Activated CD4-positive, alpha-beta T cell treated with anti-CD3 and anti-CD28 coated beads, Interleukin-2, amount 50 U/mL, for 24 hours (primary cell): ENCODE measurements around the gene TMEM79.
A peak's percentile ranks its signal among the peaks of the same experiment; 100 is the strongest.

ENCODE experiments used
- DNase-seq, 2 donors: peaks; one replicate each; pipeline ENCODE4 v3.0.0-alpha.2; 2020; ENCODE audit warnings: low read depth in 1 of 2, low spot score in 1 of 2

Gene TMEM79

GRCh38 chr1:156262461-156263287 is 21.5 kb upstream of the TMEM79 start:
- DNase-seq: no peak

DNA sequence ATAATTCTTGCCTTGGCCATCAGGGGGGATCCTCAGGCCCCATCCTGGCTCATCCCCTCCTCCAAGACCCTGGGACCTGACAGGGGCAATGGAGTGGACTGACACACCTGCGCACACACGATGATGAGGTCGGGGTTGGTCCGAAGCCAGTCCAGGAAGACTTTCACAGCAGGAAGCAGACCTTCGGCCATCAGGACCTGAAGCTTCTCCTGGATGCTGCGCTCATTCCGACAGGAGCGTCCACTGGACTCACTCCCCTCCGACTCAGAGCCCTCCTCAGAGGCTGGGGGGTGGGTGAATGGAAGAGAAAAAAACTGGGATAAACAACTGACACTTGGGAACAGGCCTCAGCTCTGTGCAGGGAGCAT is 20.9 kb upstream of the TMEM79 start:
- no peak for DNase-seq

- no peak for DNase-seq
Measured at GRCh38 chr1:156266051-156266450, 18.1 kb upstream of the TMEM79 start.

DNA sequence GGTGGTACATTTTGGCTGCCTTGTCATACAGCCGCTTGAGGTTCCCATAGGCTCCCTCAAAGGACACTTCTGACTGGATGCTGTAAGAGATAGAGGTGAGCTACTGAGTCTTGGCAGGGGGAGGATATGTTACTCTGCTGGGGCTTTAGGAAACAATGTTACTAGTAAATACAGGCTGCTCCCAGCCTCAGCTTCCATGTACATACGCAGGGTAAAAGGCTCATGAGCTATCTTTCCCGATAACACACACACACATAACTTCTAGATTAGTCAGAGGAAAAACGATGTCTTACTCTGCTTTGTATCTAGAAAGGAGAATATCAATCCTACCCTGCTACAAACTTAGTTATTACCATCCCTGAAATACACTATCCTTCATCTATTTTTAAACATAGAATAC is 15.8 kb upstream of the TMEM79 start:
- DNase-seq: no peak

DNA sequence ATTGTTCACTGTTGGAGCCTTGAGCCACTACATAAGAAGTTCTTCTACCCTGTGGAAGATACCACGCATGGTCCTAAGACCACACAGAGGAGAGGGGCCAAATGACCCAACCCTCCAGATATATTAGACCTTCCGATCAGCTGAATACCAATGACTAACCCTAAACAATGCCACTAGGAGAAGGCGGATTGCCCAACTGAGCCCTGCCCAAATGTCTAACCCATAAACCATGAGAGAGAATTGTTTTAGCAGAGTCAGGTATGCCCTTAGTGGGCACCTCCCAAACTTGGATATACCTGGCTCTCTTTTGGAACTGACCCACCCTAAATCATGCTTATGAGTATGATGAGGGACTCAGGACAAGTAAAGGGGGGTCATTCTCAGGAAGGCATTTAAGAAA is 13.8 kb upstream of the TMEM79 start:
- no peak for DNase-seq

GRCh38 chr1:156276532-156276931 is 7.6 kb upstream of the TMEM79 start:
- DNase-seq: no peak

DNA sequence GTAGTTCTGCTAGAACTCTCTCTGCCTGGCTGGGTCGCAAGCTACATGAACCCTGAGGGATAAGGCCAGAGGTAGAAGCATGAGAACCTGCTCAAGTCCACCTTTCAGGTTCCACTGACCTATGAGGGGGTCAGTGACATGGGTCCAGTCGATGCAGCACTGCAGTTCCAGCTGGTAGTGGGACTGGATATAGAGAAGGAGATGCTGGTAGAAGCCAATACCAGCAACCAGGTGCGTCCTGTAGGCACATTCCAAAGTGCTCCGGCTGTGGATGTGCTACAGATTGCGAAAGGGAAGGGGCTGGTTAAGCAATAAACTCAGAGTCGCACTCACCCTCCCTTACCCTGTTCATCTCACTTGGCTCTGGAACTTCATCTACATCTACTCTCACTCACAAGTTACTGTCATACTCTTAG is 7.2 kb upstream of the TMEM79 start:
- DNase-seq: no peak

DNA sequence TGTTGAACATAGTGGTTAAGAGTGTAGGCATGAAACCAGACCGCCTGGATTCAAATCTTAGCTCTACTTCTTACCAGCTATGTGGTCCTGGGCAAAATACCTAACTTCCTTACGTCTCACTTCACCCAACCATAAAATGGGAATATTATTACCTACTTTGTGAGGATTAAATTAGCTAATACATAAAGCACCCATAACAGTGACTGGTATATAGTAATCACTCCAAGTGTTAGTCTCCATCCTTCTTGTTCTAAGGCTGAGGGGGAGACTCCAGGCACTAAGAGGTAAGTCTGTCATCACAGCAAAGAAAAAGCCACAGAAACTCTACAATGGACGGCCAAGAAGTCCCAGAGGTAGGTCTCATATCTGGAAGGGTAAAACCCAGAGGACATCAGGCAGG is 4.3 kb upstream of the TMEM79 start:
- no peak for DNase-seq

GRCh38 chr1:156281281-156281680 is 2.8 kb upstream of the TMEM79 start:
- peak in 1 of 2 donors; percentile 37 for DNase-seq

DNA sequence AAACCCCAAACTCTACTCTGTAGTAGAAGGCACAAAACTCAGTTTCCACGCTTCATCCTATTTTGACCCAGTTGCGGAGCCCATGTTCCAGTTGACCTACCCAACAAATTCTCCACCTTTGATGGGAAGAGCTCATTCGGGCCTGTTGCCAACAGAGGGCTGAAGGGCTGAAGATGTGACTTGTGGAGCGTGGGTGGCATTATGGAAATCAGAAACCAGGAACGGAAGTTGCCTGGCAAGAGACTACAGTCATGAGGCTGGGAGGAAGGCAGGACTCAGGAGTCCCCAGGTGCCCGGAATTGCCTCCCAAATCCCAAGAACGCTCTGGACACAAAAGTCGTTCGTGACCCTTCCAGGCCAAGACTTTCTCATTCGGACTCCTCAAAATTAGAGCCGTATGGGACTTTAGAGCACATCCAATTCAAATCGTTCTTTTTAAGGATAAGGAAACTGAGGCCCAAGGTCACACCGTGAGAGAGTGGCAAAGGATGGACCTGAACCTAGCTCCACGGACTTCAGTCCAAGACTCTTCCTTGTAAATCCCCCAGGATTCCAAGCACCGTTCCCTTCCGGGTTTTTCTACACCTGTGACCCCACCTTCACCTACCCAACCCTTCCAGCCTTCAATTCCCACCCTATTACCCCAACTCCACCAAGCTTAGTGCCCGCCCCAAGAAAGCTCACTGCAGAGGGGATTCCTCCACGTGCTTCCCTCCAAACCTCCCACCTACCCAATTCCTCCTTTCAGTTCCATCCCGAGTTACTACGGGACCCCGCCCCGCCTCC is 2.2 kb upstream of the TMEM79 start:
- no peak for DNase-seq

DNA sequence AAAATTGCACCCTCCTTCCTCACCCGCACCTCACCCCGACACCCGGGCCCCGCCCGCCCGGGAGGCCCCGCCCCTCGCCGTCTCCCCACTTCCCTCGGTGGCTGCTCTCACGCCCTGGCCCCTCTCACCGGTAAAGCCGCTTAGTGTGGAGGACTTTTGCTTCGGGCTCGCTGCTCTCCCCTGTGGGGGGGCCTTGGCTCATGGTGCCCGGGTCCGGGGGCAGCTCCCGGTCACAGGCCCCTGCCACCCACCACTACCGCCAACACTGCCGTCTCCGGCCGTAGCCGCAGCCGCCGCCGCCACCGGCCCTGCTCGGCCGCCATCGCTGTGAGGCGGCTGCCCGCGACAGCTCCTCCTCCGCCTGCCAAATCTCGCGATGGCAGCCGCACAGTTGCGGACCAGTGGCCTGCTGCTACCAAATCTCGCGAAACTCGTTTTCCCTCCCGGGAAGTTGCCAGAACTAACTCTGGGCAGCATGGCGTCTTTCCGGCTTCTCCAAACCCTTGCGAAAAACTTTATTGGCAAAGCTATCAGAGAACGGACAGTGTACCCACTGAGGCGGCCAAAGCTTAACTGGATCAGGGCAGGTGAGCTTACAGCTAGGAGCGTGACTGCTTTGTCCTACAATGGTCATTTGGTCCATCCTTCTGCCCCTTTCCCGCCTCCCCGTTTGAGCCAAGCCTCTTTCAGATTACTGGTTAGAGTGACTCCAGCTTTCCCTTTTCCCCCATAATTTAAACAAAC is 1.5 kb upstream of the TMEM79 start, which contains the start of gene SMG5:
SMG5 (minus strand) TSS at position 347 of the 744 bp plus-strand sequence; CDS start at position 202, 145 bp downstream.
- peak; percentile 85 to 95 for DNase-seq

- no peak for DNase-seq
Measured at GRCh38 chr1:156283521-156283920, 604 bp upstream of the TMEM79 start.

GRCh38 chr1:156284757-156285156 is 632 bp downstream of the TMEM79 start:
- no peak for DNase-seq

DNA sequence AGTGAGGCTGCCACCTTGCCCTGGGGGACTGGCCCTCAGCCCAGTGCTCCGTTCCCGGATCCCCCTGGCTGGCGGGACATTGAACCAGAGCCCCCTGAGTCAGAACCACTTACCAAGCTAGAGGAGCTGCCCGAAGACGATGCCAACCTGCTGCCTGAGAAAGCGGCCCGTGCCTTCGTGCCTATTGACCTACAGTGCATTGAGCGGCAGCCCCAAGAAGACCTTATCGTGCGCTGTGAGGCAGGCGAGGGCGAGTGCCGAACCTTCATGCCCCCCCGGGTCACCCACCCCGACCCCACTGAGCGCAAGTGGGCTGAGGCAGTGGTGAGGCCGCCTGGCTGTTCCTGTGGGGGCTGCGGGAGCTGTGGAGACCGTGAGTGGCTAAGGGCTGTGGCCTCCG is 1.3 kb downstream of the TMEM79 start:
- DNase-seq: no peak

GRCh38 chr1:156286061-156286460 is 1.9 kb downstream of the TMEM79 start:
- no peak for DNase-seq

DNA sequence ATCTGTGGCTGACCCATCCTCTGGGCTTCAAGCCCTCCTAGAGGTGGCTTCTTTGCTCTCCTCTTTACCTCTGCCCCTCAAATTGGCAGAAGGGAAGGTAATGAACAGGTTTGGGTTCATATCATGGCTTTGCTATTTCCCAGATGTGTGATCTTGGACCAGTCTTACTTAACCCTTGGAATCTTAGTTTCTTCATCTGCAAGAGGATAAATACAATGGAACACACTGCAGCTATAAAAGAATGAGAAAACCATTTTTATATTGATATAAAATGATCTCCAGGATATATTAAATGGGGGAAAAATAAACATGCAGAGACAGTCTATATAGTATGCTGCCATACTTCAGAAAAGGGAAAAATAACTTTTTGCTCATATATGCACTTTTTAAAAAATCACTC is 5.7 kb downstream of the TMEM79 start:
- DNase-seq: no peak

GRCh38 chr1:156291226-156292061 is 7.3 kb downstream of the TMEM79 start:
- no peak for DNase-seq

GRCh38 chr1:156293098-156293434 is 8.9 kb downstream of the TMEM79 start:
- no peak for DNase-seq

DNA sequence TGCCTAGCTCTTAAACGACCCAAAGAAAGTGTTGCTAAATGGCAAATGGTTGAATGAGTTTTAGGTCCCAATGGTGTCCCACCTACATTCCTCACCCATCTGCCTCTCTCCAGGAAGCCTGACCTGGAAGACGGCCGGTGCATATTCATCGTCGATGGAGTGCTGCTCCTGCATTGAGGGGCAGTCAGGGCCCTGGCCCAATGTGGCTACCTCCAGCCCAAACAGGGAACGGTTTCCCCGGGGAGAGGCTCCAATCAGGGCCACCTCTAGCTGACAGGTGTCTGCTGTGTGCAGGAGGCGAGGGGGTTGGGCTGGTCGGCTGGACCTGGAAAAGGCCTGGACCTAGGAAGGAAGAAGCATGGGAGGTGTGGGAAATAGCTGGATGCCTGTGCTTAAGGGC is 9.8 kb downstream of the TMEM79 start:
- DNase-seq: no peak

DNA sequence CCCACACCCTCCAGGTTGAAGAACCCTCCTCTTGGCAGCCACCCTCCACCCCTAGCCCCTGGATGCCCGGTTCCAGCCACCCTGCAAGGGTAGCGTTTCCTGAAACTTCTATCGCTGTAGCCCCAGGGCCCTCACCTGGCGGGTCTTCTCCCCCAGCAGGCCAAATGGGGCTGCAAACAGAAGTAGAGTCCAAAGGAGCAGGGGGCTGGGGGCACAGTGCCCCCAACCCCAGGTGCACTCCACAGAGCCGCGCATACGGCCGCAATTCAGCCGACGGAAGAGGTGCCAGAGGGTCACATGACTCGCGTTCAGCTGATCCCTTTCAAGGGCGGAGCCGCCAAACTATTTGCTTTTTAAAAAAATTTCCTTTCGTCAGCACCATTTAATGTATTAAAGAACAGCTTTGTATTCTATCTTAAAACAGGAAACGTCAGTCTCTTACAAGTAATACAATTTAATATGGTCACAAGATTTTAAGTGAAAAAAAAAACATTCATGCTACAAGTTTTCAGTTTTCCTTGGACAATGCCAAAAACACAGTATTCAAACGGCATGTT is 11.3 kb downstream of the TMEM79 start, which contains the start of gene GLMP:
GLMP (minus strand) TSS at position 289 of the 557 bp plus-strand sequence; CDS start at position 255, 34 bp downstream.
- DNase-seq: peak in 1 of 2 donors; percentile 38
